Mammary epithelial cell (primary cell): Measurements from ENCODE around the gene TREH.

Experiments used
- EZH2 ChIP-seq: IDR thresholded peaks from 2 replicates; pipeline ENCODE4 v1.6.1; 2012; ENCODE audit warnings: low read length, inconsistent platforms, borderline replicate concordance
- TF ChIP-seq, protein P1 (sequence below), 2 donors: IDR thresholded peaks in 1 of 2; conservative IDR thresholded peaks in 1 of 2; 2 replicates each; pipeline ENCODE4 v1.5.1; 2011 to 2012; ENCODE audit warnings: inconsistent platforms in 2 of 2, low read length in 2 of 2, mild to moderate bottlenecking in 2 of 2, control low read depth in 1 of 2, low read depth in 1 of 2; ENCODE audit not compliant: insufficient read depth in 1 of 2; ENCODE audit errors: extremely low read depth in 1 of 2

DNA sequence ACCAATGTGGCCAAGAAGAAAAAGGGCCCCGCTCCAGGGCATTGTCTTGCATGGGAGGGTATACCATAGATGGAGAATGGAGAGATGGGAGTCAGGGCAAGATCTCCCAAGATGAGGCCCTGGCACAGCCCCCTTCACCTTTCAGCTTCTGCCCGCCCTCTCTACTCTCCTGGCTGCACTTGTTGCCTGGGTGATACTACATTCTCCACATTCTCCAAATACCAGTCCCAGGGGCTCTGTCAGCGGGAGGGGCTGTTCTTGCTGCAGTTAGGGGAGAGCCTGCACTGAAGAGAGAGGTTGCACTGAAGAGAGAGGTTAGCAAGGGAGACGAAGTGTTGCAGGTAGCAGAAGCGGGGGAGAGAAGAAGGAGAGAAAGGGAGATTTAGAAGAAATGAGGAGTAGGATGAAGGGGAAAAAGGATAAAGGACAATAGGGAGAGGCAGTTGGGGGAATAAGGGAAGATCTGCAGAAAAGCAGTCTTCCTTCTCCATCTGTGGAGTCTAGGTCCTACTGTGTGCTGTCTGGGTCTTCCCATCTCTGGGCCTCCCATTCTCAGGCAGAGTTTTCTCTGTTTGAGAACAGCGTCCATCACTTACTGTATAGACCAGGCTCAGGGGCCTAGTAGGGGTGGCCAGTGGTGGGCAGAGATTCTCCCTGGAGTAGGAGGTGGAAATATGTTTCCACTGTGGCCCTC, 64.0 kb downstream of the TREH start:
- TF ChIP-seq, protein P1, sequence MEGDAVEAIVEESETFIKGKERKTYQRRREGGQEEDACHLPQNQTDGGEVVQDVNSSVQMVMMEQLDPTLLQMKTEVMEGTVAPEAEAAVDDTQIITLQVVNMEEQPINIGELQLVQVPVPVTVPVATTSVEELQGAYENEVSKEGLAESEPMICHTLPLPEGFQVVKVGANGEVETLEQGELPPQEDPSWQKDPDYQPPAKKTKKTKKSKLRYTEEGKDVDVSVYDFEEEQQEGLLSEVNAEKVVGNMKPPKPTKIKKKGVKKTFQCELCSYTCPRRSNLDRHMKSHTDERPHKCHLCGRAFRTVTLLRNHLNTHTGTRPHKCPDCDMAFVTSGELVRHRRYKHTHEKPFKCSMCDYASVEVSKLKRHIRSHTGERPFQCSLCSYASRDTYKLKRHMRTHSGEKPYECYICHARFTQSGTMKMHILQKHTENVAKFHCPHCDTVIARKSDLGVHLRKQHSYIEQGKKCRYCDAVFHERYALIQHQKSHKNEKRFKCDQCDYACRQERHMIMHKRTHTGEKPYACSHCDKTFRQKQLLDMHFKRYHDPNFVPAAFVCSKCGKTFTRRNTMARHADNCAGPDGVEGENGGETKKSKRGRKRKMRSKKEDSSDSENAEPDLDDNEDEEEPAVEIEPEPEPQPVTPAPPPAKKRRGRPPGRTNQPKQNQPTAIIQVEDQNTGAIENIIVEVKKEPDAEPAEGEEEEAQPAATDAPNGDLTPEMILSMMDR (conservative IDR thresholded peaks at IDR 0.05 in 1 of 2, IDR thresholded peaks at IDR 0.05 in 1 of 2; ENCODE audit: extremely low read depth in 1 of 2, insufficient read depth in 1 of 2, low read depth in 1 of 2, low read length in 2 of 2): no peak
- no peak for TF ChIP-seq EZH2
